Measurements from ENCODE around the gene LYPD6B.

Gene LYPD6B

DNA sequence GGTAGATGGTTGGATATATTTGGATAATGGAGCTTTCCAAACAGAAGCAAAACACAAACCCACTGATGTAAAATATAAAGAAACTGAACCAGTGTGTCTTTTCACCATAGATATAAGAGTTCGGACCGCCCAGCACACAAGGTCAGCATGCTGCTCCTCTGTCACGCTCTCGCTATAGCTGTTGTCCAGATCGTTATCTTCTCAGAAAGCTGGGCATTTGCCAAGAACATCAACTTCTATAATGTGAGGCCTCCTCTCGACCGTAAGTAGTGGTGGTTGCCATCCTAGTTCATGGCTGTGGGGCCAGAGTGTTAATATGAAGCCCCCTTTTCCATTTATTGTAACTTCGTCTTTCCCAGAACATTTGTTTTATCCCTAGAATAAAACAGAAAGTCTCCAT, 166.6 kb downstream of the LYPD6B start:
- Mint-ChIP-seq H3K9me3 (no peaks in the 10 kb centered on the region), H3K4me1 (peaks cover 26% of the 10 kb centered on the region), H3K36me3 (ENCODE audit: low read depth) (peaks cover 15% of the 10 kb centered on the region), H3K4me3 (no peak overlapping the region), H3K27ac (no peak overlapping the region), H3K27me3 (ENCODE audit: low read depth, poor library complexity) (no peaks in the 10 kb centered on the region)
- DNase-seq: no peak
- TF ChIP-seq, protein P1, sequence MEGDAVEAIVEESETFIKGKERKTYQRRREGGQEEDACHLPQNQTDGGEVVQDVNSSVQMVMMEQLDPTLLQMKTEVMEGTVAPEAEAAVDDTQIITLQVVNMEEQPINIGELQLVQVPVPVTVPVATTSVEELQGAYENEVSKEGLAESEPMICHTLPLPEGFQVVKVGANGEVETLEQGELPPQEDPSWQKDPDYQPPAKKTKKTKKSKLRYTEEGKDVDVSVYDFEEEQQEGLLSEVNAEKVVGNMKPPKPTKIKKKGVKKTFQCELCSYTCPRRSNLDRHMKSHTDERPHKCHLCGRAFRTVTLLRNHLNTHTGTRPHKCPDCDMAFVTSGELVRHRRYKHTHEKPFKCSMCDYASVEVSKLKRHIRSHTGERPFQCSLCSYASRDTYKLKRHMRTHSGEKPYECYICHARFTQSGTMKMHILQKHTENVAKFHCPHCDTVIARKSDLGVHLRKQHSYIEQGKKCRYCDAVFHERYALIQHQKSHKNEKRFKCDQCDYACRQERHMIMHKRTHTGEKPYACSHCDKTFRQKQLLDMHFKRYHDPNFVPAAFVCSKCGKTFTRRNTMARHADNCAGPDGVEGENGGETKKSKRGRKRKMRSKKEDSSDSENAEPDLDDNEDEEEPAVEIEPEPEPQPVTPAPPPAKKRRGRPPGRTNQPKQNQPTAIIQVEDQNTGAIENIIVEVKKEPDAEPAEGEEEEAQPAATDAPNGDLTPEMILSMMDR (IDR thresholded peaks at IDR 0.05): no peak

DNA sequence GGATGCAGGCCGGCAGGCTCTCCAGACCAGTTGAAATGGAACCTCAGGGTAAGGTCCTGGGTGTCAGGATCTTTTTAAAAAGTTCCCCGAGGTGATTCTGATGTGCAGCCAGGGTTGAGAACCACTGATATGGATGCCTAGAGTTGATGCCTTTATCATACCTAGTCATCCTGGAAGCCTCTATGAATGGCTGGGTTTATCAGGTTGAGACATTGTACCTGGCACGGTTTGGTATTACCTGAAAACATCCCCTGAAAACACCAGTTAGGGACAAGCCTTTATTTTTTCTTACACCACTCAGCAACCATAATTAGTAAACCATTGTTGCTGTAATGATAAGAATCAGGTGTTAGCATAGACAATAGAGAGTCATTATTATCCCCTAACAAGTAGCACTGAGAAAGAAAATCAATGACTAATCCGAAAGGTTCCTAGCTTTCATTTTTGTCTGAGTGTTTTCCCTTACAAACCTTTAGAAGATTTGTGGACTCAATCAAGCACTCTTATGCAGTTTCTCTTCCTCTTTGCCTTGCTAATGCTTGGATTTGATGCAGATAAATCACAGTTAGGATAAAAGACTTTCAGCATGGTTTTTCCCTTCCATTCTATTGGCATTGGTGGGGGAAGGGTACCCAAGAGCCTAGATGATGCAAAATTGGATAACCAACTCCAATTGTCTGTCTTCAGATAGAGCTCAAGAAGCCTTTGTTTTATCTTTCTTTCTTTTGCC, 175.4 kb downstream of the LYPD6B start:
- Mint-ChIP-seq H3K4me3 (no peak overlapping the region), H3K27ac (no peak overlapping the region), H3K4me1 (peaks cover 22% of the 10 kb centered on the region), H3K9me3 (peaks cover 8% of the 10 kb centered on the region), H3K27me3 (ENCODE audit: low read depth, poor library complexity) (no peaks in the 10 kb centered on the region), H3K36me3 (ENCODE audit: low read depth) (peaks cover 26% of the 10 kb centered on the region)
- no peak for DNase-seq
- TF ChIP-seq, protein P1 (IDR thresholded peaks at IDR 0.05): no peak

DNA sequence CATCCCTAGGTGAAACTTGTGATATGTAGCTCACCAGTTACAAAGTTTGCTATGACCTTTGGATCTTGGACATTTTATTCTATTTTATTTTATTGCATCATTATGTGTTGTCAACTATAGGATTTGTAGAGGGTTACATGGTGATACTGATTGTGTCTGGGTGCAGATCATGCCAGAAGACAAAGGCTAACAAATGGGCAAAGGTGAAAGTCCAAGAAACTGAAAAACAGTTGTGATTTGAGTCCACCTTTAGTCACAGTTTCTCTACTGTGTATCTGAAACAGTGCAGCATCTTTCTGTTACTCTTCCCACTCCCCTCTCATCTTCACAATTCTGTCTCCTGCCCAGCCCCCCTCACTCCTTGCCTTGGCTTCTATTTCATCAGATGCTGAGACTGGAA, 180.0 kb downstream of the LYPD6B start:
- TF ChIP-seq, protein P1 (IDR thresholded peaks at IDR 0.05): no peak
- Mint-ChIP-seq H3K27ac (no peak overlapping the region), H3K4me1 (peaks cover 30% of the 10 kb centered on the region), H3K27me3 (ENCODE audit: low read depth, poor library complexity) (no peaks in the 10 kb centered on the region), H3K9me3 (no peaks in the 10 kb centered on the region), H3K36me3 (ENCODE audit: low read depth) (no peaks in the 10 kb centered on the region), H3K4me3 (no peak overlapping the region)
- DNase-seq: no peak

DNA sequence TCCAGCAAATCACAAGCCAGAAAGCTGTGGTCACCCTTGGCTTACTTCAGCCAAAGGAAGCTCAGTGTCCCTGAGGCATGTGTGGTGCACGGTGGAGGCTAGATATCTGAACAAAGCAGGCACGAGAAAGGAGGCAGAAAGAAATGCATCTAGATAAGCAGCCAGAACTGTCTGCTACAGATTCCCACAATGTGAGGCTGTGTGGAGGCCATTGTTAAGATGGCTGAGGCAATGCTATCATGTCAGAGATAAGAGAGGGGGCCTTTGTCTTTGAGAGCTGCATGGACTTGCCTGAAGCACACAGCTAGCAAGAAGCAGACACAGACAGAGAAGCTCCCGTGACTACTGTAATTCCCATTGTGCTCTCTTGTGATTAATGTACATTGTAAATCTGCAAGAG, 181.4 kb downstream of the LYPD6B start:
- H3K27me3 Mint-ChIP-seq (ENCODE audit: low read depth, poor library complexity): no peaks in the 10 kb centered on the region
- no peak for DNase-seq
- TF ChIP-seq, protein P1 (IDR thresholded peaks at IDR 0.05): no peak
- no peak overlapping the region for H3K27ac Mint-ChIP-seq
- H3K4me3 Mint-ChIP-seq: no peak overlapping the region
- peaks cover 30% of the 10 kb centered on the region for H3K4me1 Mint-ChIP-seq
- H3K9me3 Mint-ChIP-seq: no peaks in the 10 kb centered on the region
- H3K36me3 Mint-ChIP-seq (ENCODE audit: low read depth): no peaks in the 10 kb centered on the region

DNA sequence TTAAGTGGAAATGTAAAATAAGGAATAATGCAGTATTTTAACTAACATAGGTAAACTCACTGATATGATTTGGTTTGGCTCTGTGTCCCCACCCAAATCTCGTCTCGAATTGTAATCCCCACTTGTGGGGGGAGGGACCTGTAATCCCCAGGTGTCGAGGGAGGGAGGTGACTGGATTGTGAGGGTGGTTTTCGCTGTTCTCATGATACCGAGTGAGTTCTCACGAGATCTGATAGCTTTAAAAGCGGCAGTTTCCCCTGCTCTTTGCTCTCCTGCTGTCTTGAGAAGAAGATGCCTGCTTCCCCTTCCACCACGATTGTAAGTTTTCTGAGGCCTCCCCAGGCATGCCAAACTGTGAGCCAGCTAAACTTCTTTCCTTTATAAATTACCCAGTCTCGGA, 182.5 kb downstream of the LYPD6B start:
- H3K4me3 Mint-ChIP-seq: no peak overlapping the region
- no peak overlapping the region for H3K27ac Mint-ChIP-seq
- TF ChIP-seq, protein P1 (IDR thresholded peaks at IDR 0.05): no peak
- H3K27me3 Mint-ChIP-seq (ENCODE audit: low read depth, poor library complexity): no peaks in the 10 kb centered on the region
- no peaks in the 10 kb centered on the region for H3K9me3 Mint-ChIP-seq
- H3K4me1 Mint-ChIP-seq: peaks cover 36% of the 10 kb centered on the region
- no peak for DNase-seq
- H3K36me3 Mint-ChIP-seq (ENCODE audit: low read depth): no peaks in the 10 kb centered on the region

DNA sequence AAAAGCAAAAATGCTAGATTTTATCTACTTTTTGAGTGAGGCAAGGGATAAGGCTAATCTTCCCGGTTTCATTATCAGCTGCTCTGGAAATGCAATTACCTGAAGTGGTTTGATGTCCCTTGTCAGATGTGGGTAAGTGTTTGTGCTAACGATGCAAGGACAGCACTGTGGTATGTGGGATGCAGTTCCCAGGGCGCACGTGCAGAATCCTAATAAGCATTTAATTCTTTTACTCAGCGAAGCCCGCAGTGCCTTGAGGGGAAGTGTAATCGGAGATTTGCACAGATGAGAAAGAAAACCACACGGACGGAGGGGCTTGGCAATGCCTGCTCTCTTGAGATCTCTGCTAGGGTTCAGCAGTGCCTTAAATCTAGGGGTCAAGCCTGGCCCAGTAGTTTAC, 183.4 kb downstream of the LYPD6B start:
- peaks cover 36% of the 10 kb centered on the region for H3K4me1 Mint-ChIP-seq

More for the DNA sequence above, 183.4 kb downstream of the LYPD6B start:
- no peaks in the 10 kb centered on the region for H3K9me3 Mint-ChIP-seq
- no peaks in the 10 kb centered on the region for H3K27me3 Mint-ChIP-seq (ENCODE audit: low read depth, poor library complexity)
- TF ChIP-seq, protein P1 (IDR thresholded peaks at IDR 0.05): no peak
- peak overlapping the region; percentile 2 for H3K27ac Mint-ChIP-seq
- no peaks in the 10 kb centered on the region for H3K36me3 Mint-ChIP-seq (ENCODE audit: low read depth)
- peak overlapping the region; percentile 1 for H3K4me3 Mint-ChIP-seq
- peak; percentile 12 for DNase-seq
